Activated T-cell treated with anti-CD3 and anti-CD28 coated beads, Interleukin-2, amount 50 U/mL, for 1 hour (primary cell): ENCODE results near the gene MYEOV.

Experiments
- DNase-seq: peaks from one replicate; pipeline ENCODE4 v3.0.0-alpha.2; 2020

Gene MYEOV

DNA sequence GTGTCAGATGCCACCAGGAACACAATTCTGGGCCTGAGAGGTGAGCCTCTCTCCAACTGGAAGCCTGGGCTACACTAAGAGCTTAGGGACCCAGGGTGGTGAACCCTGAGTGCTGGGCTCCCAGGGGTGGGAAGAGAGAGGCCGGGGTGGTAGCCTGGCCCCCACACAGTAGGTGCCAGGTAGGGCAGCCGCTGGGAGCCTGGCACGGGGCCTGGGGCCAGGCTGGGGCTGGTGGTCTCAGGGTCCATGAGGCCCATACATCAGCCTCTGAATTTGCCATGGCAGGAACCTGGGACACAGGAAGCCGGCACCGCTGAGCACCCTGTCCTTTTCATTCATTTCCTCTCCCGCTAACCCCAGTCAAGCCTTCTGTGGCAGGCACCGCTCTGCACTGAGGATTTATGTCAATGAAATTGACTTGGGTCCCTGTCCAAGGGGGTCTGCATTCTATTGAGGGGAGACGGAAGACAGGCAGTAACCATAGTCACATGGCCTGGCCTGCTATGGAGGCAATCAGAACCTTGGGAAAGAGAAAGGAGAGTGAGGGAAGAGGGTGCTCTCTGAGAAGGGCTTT lies 8.6 kb downstream of the MYEOV start:
- DNase-seq = no peak

GRCh38 chr11:69303427-69303826 lies 9.5 kb downstream of the MYEOV start:
- no peak for DNase-seq

DNA sequence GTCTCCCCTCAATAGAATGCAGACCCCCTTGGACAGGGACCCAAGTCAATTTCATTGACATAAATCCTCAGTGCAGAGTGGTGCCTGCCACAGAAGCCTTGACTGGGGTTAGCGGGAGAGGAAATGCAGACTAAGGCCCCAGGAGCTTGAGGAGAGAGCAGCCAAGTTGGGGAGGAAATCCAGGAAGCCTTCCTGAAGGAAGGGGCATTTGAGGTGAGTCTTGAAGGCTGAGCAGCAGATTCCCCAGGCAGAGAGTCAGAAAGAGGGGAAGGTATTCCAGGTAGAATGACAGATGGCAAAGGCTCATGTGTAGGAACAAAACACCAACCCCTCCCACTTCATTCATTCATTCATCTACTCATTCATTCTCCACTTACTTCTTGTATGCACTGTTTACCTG lies 10.3 kb downstream of the MYEOV start:
- DNase-seq = no peak

DNA sequence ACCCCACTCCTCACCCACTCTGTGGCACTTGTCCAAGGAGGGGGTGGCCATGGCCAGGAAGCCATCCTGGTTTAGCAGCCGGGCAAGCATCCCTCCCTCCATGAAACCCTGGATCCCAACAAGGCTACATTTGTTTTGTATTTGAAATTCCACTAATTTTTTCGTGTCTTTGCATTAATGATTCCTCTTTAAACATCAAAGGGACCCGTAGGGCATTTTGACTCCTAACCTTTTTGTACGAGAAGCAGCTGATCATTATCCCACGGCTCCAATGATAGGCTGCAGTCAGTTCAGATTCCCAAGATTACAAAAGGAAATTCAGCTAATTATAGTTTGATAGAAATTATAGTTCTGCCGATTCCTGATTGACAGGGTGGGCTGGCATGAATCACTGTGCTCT lies 10.7 kb downstream of the MYEOV start:
- no peak for DNase-seq

- DNase-seq = no peak
Observed at GRCh38 chr11:69305885-69306540, 12.1 kb downstream of the MYEOV start.

DNA sequence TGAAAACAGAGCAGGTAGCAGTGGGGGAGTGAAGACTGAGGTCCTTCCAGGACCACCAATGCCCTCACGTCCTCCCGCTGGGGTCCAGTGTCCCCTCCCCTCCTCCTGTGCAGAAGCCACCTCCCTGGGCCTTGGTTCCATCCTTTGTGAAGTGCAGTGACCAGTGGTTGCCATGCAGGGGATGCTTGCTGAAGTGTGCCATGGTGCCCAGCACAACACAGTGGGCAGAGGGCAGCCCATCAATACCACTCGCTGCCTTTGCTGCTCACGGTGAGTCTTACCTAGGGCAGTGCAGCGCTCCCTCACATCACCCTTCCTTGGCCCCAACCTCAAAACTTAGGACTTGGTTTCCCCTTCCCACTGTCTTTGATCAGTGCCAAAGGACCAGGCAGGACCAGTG lies 12.9 kb downstream of the MYEOV start:
- no peak for DNase-seq

- no peak for DNase-seq
Observed at GRCh38 chr11:69307421-69307820, 13.5 kb downstream of the MYEOV start.

DNA sequence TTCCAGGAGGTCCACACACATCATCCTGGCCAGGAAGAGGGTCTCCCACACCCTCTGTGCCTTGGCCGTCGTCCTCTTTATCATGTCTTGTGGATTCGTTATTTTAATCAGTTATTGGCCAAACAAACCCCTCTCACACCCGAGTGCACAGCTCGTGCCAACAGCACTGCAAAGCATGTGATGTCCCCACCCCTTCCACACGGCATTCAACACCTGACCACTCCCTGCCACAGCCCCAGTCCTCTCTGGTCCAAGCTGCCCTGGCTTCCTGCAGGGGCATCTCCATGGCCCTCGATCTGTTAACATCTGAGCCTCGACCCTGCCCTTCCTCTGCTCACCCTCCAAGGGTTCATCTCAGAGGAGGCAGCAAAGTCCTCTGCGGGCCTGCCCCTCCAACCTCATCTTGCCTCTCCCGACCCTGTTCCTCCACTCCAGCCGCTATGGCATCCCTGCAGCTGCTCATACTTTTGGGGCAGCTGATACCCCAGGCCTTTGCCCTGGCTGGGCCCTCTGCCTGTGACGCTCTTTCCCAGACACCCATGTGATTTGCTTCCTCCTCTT lies 14.0 kb downstream of the MYEOV start:
- DNase-seq = no peak

DNA sequence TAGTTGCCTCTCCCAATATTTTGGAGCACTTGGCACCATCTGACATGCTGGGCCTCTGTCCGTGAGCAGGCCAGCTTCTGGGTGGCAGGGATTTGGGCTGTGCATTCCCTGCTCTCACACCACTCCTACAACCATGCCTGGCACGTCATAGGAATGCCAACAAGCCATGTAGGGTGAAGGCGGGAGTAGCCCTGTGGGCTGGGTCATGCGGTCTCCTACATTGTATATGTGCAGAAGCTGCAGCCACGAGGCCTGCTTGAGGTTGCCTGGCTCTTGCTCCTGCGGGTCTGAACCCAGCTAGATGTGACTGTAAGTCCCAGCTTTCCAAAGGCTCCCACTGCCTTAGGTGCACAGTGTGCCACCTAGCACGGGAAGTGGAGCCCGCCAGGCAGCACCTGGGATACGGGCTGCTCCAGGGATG lies 14.5 kb downstream of the MYEOV start:
- DNase-seq = no peak

- no peak for DNase-seq
Observed at GRCh38 chr11:69308936-69309615, 15.1 kb downstream of the MYEOV start.

- DNase-seq = no peak
Observed at GRCh38 chr11:69309631-69310280, 15.8 kb downstream of the MYEOV start.

DNA sequence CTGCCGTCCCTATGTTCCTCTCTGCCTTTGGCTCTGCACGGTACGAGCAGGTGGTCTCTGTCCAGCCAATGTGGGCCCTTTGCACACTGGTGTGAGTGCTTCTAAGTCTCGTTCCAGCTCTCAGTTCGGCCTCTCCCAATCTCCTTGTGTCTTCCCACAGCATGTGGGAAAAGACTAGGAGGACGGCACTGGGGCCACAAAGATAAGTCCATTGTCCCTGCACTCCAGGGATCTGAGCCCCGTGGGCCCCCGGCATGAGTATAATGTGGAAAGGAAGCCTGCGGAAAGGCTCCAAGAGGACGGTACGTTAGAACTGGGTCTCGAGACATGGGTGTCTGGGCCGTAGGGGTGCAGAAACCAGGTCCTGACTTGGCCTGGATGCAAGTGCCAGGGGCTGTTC lies 16.4 kb downstream of the MYEOV start:
- DNase-seq = no peak

GRCh38 chr11:69310934-69311766 lies 17.2 kb downstream of the MYEOV start:
- DNase-seq = no peak

DNA sequence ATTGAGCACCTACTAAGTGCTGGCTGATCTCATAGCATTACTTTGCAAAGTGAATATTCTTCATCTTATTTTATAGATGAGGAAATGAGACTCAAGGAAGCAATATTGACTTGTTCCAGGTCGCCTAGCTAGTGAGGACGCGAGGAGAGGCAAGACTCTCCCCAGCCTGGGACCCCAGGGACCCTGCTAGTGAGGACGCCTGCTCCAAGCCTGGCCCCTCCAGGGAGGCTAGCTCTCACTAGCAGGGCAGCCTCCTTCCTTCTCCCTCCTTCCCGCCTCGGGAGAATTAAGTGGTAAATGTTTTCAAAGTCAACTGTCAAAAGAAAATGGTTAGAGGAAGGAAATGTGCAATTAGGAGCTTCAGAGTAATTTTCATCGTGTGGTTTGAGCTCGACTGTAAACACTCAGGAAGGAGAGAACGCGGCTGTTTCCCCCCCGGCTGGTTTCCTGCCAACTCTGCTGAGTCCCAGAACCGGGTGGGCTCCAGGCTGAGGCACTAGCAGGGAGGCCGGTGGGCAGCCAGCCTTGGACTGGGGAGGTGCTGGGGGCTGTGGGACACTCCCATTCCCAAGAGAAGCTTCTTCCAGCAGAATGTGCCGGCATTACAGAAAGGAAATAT lies 17.9 kb downstream of the MYEOV start:
- DNase-seq = peak; percentile 28

- no peak for DNase-seq
Observed at GRCh38 chr11:69312453-69313404, 18.8 kb downstream of the MYEOV start.

- DNase-seq = no peak
Observed at GRCh38 chr11:69313992-69314391, 20.0 kb downstream of the MYEOV start.

DNA sequence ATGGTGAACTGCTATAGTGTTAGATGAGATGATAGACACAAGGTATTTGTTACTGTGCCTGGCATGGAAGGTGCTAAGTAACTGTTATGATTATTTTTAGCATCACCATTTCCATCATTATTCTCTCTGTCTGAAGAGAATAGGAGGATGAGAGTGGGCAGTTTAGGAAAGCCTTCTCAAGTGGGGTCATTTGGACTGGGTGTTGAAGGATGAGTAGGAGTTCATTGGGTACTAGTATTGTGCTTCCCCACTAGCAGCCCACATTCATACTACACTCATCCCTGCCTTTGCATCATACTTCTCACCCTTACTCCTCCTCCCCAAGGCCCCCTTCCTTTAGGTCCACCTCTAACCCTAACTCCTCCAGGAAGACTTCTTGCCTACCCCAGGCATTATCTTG lies 20.6 kb downstream of the MYEOV start:
- DNase-seq = no peak

GRCh38 chr11:69316956-69317355 lies 23.0 kb downstream of the MYEOV start:
- DNase-seq = no peak

- DNase-seq = no peak
Observed at GRCh38 chr11:69317401-69318092, 23.6 kb downstream of the MYEOV start.

DNA sequence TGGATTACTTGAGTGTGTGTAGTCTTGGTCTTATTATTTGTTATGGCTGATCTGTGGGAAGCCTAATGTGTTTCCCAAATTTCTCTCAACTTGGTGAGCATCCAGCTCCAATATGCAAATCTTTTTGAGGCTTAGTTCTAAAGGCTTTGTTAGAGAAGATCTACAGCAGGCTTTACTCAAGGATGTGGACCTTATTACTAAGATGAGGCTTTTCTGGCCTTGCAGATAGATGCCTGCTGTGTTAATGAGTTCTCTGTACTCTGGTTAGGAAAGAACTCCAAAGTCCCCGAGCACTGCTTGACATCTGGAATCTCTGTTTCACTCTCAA lies 24.1 kb downstream of the MYEOV start:
- DNase-seq = no peak
